HS-5 (cell line): Measurements from ENCODE around the gene NOTCH1.
"Not testable (repeated sequence)": the region's sequence is repeated elsewhere in the genome, so short reads cannot be mapped to it uniquely, and the experiment has no call there.

Source experiments
- DNase-seq: peaks from one replicate; pipeline ENCODE4 v3.0.0-alpha.2; 2012; ENCODE audit warnings: low read depth

Gene NOTCH1

DNA sequence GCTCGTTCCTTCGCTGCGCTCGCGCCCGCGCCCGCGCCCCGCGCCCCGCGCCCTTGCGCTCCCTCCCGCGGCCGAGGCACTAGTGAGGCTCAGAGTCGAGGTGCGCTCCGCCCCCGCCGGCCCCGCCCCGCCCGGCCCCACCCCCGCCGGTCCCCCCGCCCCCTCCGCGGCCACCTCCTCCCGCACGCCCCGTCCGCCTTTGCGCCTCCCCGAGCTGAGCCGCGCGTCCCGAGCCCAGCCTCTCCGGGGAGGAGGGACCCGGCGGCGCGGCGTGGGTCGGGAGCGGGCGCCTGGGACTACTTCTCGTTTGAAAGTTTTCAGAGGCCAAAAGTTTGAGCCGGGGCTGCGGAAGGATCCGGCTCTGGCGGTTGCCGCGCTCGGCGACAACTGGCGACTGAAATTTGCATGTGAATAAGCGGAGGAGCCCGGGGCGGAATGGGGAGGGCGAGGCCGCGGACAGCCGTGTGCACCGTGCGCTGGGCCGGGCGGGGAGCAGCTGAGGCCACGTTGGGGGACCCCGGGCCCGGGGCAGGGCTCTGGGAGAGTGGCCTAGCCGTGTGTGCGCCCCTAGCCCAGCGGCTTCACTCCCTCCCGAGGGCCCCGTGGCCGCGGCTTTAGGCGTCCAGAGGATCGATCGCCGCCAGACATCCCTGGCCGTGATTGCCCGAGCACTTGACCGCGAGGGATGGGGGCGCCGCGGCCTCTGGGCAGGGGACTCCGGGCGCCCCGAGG lies at the start of gene NOTCH1:
Gene NOTCH1, minus strand, starts transcription at position 84 of the 732 bp plus-strand sequence. CDS start 262 bp downstream, outside the sequence.
- peak; percentile 60 for DNase-seq

DNA sequence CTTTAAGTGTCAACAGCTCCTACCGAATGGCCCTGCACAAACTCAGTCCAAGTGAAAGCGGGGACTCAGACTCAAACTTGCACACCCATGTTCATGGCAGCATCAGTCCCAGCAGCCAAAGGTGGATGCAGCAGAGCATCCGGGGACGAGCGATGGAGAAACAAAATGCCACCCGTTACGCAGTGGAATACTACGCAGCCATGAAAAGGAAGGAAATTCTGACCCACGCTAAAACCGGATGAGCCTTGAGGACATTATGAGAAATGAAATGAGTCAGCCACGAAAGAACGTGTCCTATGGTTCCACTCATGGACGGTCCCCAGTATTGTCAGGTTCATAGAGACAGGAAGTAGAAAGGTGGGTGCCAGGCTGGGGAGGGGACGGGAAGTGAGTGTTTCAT lies 48.6 kb upstream of the NOTCH1 start:
- no peak for DNase-seq

GRCh38 chr9:136593581-136593980 lies 47.7 kb upstream of the NOTCH1 start:
- no peak for DNase-seq

DNA sequence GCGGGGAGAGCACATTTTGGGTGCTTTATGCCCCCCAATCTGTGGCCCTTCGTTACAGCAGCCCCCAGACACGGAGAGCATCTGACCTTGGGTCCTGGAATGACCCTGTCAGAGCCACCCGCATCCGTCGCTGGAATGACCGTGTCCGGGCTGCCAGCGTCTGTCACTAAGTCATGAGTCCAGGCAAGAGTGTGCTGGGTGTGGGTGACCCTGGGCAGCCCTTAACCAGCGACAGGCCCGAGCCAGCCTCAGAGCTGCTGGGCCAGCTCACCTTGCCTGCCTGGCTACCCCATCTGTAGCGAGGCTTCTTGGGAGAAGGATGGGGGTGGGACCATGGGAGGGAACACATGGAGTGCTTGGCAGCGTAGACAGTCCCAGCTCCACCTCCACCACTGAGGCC lies 46.8 kb upstream of the NOTCH1 start:
- no peak for DNase-seq

DNA sequence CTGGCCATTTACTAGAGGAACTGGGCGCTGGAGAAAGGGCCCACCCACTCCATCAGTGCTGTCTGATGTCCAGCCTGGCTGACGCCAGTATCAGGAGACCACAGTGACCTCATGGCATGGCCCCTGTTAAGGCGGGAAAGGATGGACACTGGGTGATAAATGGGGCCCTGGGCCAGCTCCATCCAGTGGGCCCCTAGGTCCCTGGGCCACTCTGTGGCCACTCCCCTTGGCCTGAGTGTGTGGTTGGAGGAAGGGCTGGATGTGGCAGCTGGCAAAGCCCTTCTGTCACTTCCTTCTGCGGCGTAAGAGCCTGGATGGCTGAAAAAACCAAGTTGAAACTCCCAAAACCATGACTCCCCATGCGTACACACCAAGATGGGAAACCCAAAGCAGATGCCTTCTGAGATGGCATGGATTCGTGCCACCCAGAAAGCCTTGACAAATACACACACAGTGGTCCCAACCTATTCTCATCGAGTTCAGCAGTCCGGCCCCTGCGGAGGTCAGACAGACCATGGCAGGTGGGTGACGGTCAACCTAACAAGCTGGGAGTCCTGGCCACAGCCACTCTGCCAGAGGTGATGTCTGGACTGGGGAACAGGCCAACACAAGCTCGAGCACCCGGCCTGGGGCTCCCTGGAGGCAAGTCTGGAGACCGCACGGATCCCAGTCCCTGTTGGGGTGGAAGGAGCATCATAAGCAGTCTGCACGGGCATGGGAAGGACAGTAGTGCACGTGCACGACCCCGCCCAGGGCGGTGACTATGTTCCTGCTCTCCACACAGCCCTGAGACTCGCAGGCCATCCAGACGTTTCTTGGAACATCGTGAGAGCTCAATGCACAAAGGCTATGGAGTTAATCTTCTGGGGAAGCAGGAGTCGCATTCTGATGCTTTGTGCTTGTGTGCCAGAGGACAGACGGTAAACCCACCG lies 45.2 kb upstream of the NOTCH1 start:
- no peak for DNase-seq

DNA sequence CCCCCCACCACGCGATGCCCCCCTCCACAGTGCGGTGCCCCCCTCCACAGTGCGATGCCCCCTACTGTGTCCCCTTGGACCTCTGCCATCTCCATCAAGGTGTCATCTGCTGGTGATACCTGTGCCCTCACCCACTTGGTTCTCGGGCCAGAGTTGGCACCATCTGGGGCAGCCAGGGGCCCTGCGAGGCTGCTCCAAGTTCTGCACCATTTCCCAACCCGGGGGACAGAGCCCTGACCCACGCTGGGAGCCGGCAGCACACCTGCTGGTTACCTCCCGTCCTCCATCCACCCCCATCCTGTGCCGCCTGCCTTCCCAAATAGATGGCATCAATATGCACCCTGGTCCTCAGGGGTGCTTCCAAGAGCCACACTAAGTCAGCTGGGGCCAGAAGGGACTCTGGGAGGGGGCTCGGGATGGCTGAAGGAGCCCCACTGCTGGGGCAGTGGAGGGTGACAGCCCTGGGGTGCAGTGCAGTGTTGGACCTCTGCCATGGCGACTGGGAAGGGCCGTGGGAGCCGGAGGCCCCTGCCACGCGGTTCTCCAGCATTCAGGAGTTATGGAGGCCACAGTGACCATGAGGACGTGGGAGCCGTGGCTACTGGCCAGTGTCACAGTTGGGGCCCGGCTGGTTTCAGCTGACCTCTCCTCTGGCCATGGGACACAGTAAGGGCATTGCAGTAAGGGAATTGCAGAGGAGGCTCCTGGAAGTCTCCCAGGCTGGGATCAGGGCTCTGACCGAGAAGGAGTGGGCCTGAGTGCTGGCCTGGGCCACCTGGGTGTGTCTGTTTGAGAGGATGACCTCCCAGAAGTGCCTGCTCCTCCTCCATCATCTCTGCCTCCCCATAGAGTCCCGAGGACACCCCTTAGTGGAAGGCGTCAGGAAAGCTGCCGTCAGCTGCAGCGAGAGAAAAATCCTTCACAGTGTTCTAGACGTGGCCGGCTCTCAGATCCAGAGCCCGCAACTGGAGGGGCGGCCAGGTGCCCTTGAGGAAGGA lies 44.2 kb upstream of the NOTCH1 start:
- no peak for DNase-seq

DNA sequence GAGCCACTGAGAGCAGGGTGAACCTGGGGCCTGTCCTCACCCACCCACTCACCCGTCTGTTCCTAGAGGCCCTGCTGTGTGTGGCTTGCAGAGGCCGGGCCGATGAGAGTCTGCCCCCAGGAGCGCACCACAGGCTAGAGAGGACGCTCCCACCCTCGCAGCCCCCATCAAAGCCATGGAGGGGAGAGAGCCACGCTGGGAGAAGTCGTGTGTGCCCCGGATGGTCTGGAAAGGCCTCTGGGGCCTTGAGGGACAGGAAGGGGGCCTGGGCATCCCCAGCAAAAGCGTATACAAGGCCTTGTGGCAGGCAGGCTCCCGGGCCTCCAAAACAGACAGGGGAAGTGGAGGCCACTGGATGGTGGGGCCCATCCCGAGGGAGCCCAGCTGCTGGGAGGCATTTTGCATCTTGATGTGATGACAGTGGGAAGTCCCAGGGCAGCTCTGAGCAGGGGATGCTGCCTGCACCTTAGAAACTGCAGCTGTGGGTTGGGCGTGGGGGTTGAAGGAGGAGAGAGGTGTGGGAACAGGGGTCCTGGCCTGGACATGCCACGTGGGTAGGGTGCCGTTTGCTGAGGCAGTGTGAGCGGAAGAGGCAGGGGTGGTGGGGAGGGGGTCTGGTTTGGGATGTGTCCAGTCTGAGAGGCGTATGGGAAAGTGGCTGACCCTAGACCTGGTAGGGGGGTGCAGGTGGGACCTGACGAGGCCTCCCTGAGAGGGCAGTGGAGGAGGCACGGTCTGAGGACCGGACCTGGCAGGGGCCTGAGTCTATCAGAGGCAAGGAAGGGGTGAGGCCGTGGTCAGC lies 43.0 kb upstream of the NOTCH1 start:
- DNase-seq = no peak

- DNase-seq = no peak
Observed at GRCh38 chr9:136587944-136588662, 42.3 kb upstream of the NOTCH1 start.

GRCh38 chr9:136587145-136587943 lies 41.5 kb upstream of the NOTCH1 start:
- DNase-seq = no peak

- DNase-seq = no peak
Observed at GRCh38 chr9:136586391-136586953, 40.6 kb upstream of the NOTCH1 start.

GRCh38 chr9:136585531-136586120 lies 39.8 kb upstream of the NOTCH1 start:
- DNase-seq = no peak

- DNase-seq = no peak
Observed at GRCh38 chr9:136584934-136585333, 39.1 kb upstream of the NOTCH1 start.

DNA sequence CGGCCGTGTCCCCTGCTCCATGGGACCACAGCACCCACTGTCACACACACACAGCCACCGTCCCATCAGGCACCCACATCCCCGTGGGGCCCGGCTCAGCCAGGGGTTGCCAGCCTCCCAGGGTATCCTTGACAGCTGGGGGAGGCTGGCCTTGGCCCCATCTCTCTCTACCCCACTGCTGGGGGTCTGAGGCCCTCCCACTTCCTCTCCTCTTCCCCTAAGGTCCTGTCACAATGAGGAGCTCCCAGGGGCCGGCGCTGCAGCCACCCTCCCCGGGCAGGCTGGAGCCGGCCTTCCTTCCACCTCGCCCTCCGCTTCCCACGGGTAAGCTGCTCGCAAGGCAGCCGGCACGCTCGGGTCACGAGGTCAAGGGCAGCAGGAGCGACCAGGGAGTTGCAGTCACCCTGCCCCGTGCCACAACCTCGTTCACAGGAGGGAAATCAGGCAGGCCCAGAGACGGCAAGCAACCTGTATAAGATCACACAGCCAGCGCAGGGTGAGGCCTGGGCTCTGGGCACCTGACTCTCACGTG lies 38.6 kb upstream of the NOTCH1 start:
- DNase-seq = no peak

GRCh38 chr9:136582977-136583735 lies 37.3 kb upstream of the NOTCH1 start:
- DNase-seq = no peak

DNA sequence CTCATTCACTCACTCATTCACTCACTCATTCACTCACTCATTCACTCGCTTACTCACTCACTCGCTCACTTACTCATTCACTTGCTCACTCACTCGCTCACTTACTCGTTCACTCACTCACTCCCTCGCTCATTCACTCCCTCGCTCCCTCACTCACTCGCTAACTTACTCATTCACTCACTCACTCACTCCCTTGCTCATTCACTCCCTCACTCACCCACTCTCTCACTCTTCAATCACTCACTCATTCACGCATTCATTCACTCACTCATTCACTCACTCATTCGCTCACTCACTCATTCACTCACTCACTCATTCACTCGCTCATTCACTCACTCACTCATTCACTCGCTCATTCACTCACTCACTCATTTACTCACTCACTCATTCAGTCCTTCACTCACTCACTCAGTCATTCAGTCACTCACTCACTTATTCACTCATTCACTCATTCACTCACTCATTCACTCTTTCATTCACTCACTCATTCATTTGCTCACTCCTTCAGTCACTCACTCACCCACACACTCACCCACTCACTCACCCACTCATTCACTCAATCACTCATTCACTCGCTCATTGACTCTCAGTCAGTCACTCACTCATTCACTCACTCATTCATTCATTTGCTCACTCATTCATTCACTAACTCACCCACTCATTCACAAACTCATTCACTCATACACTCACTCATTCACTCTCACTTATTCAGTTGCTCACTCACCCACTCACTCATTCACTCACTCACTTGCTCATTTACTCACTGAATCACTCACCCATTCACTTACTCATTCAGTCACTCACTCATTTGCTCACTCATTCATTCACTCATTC lies 36.0 kb upstream of the NOTCH1 start:
- DNase-seq = no peak

- DNase-seq = not testable (repeated sequence)
Observed at GRCh38 chr9:136579650-136580219, 33.9 kb upstream of the NOTCH1 start.
